Endothelial cell of umbilical vein (primary cell): ENCODE measurements around the gene TRIM41. TPM values are rescaled to one million over a fixed set of nuclear protein-coding genes. Genes with fewer than 3 reads are reported as not detected.

Source experiments
- BruUV-seq: library from RNA; stranded (reverse); fragments of 400-500 nt; replicated peaks from 2 replicates; lab custom pipeline; 2021; lab: Mats Ljungman, UMichigan
- CTCF ChIA-PET: fragments of 300-600, 350-600 bp; sonication (Branson Sonifier 250); formaldehyde crosslinking; loops from one replicate; lab custom pipeline; 2021; ENCODE audit warnings: antibody characterized with exemption, inconsistent platforms; lab: Charles Lee
- POLR2A ChIA-PET: fragments of 300-600, 350-600 bp; sonication (Branson Sonifier 250); formaldehyde crosslinking; loops from one replicate; lab custom pipeline; 2021; ENCODE audit warnings: antibody characterized with exemption, inconsistent platforms; lab: Charles Lee
- DNase-seq: peaks from one replicate; pipeline ENCODE4 v3.0.0-alpha.2; 2011; ENCODE audit warnings: low read depth, low spot score
- FAIRE-seq: peaks from 2 replicates; lab custom pipeline; 2011; peaks lifted over from hg19 to GRCh38; lab: Jason Lieb, UNC
- H2AFZ ChIP-seq: 2 replicates; pipeline ENCODE4 v1.6.0; 2012; ENCODE audit warnings: low read depth, low read length, control low read depth, inconsistent platforms
- H3K27ac ChIP-seq: 2 replicates; pipeline ENCODE4 v1.5.1; 2011; ENCODE audit warnings: low read depth, mild to moderate bottlenecking, control low read depth, low read length, moderate library complexity; ENCODE audit not compliant: insufficient read depth
- H3K27me3 ChIP-seq, 2 experiments: 2 replicates each; pipeline versions ENCODE4 v1.6.0 to v1.6.1; 2011; ENCODE audit warnings: low read length in 2 of 2, mixed read lengths in 1 of 2; ENCODE audit not compliant: control insufficient read depth in 2 of 2, insufficient read depth in 2 of 2
- H3K36me3 ChIP-seq, 2 experiments: 2 replicates in 1 of 2; 3 replicates in 1 of 2; pipeline ENCODE4 v1.5.1; 2011; ENCODE audit warnings: low read length in 2 of 2, mild to moderate bottlenecking in 1 of 2, moderate library complexity in 1 of 2; ENCODE audit not compliant: control insufficient read depth in 2 of 2, insufficient read depth in 2 of 2; ENCODE audit errors: extremely low read depth in 1 of 2
- H3K4me1 ChIP-seq: 3 replicates; pipeline ENCODE4 v1.5.1; 2011; ENCODE audit warnings: mild to moderate bottlenecking, low read length; ENCODE audit not compliant: control insufficient read depth, insufficient read depth; ENCODE audit errors: extremely low read depth
- H3K4me2 ChIP-seq: 2 replicates; pipeline ENCODE4 v1.6.1; 2011; ENCODE audit warnings: low read length, control low read depth, mixed read lengths; ENCODE audit not compliant: insufficient read depth
- H3K4me3 ChIP-seq, 3 experiments: fragments of 200-600 bp in 1 of 3; sonication (generic), shearing (Covaris generic) in 1 of 3; replicated peaks in 1 of 3; 2 replicates each; pipeline ENCODE4 v1.5.1; 2011 to 2016; ENCODE audit warnings: control low read depth in 3 of 3, low read length in 3 of 3, mild to moderate bottlenecking in 2 of 3, inconsistent platforms in 1 of 3, low read depth in 1 of 3, moderate library complexity in 1 of 3; ENCODE audit not compliant: insufficient read depth in 1 of 3
- H3K79me2 ChIP-seq: 2 replicates; pipeline ENCODE4 v1.6.0; 2012; ENCODE audit warnings: low read length, inconsistent platforms; ENCODE audit not compliant: control insufficient read depth, insufficient read depth
- H3K9ac ChIP-seq: replicated peaks from 2 replicates; pipeline ENCODE3; 2011; ENCODE audit warnings: low read length, control low read depth; ENCODE audit not compliant: insufficient read depth; ENCODE audit errors: extremely low read depth
- H3K9me1 ChIP-seq: replicated peaks from 3 replicates; pipeline ENCODE4 v1.6.0; 2011; ENCODE audit warnings: mild to moderate bottlenecking, low read length; ENCODE audit not compliant: control insufficient read depth, insufficient read depth; ENCODE audit errors: extremely low read depth
- H3K9me3 ChIP-seq: replicated peaks from 2 replicates; pipeline ENCODE4 v1.5.1; 2012; ENCODE audit warnings: low read length, inconsistent platforms; ENCODE audit not compliant: control insufficient read depth, insufficient read depth
- H4K20me1 ChIP-seq: replicated peaks from 2 replicates; pipeline ENCODE3; 2011; ENCODE audit warnings: mild to moderate bottlenecking, low read length; ENCODE audit not compliant: control insufficient read depth, insufficient read depth; ENCODE audit errors: extremely low read depth
- EZH2 ChIP-seq: IDR thresholded peaks from 2 replicates; pipeline ENCODE4 v1.6.1; 2012; ENCODE audit warnings: borderline replicate concordance, low read depth, mild to moderate bottlenecking, moderate library complexity, low read length, inconsistent platforms; ENCODE audit not compliant: severe bottlenecking
- GATA2 ChIP-seq: IDR thresholded peaks from 2 replicates; pipeline ENCODE4 v1.7.0; 2011; ENCODE audit warnings: low read depth, mild to moderate bottlenecking, moderate library complexity, mixed read lengths, low read length; ENCODE audit not compliant: insufficient read length, insufficient read depth
- MAX ChIP-seq: IDR thresholded peaks from 2 replicates; pipeline ENCODE4 v1.6.1; 2011; ENCODE audit not compliant: insufficient read depth, insufficient read length
- MYC ChIP-seq: IDR thresholded peaks from one replicate; pipeline ENCODE4 v1.6.1; 2011; ENCODE audit warnings: mild to moderate bottlenecking, low read depth, low read length
- POLR2A ChIP-seq: IDR thresholded peaks from 2 replicates; pipeline ENCODE4 v1.6.1; 2012; ENCODE audit warnings: low read depth, mild to moderate bottlenecking, control low read depth, low read length
- POLR2AphosphoS5 ChIP-seq: IDR thresholded peaks from 2 replicates; pipeline ENCODE4 v1.6.1; 2012; ENCODE audit warnings: low read depth, mild to moderate bottlenecking, control low read depth, low read length, moderate library complexity; ENCODE audit not compliant: insufficient read depth
- dilution Hi-C: fragments of 300-500 bp; cut with MboI; formaldehyde crosslinking; loops from one replicate; pipeline ENCODE4 v1.15.0; 2019; ENCODE audit warnings: low sequenced_read_pairs; ENCODE audit not compliant: extremely low pct_ligation_motif_present
- intact Hi-C: fragments of 100-400 bp; cut with micrococcal nuclease; formaldehyde crosslinking; loops from one replicate; pipeline ENCODE4 v1.10.0; 2022
- polyA plus RNA-seq, 4 experiments: library from polyadenylated mRNA; depleted of rRNA in 3 of 4; stranded (reverse) in 3 of 4; unstranded in 1 of 4; fragments of >200 nt; gene quantifications; 2 replicates each; pipeline versions ENCODE4 v1.2.1 to v1.2.3, GENCODE V29; 2011 to 2012; ENCODE audit warnings: missing spikeins in 1 of 4
- total RNA-seq: library from RNA; stranded (reverse); gene quantifications from 2 replicates; pipeline ENCODE4 v1.2.3, GENCODE V29; 2021

TRIM41 gene
- total and polyA plus RNA-seq, 2 donors (not counting 3 experiments of a cell fraction or from before 2014, with no cell fraction given): 11.2 to 19.9 TPM

GRCh38 chr5:181221792-181222629, 1.1 kb upstream of the TRIM41 start:
- TSS peak; percentile 84 for BruUV-seq
- peaks cover 15% of the 10 kb centered on the region for H3K4me1 ChIP-seq
- no peaks in the 10 kb centered on the region for H3K9me3 ChIP-seq
- dilution Hi-C loops: no loop called here
- no peaks in the 10 kb centered on the region for H4K20me1 ChIP-seq
- peak overlapping the region; percentile 87 for H3K9ac ChIP-seq
- FAIRE-seq (peak; percentile 90), DNase-seq (peak; percentile 97)
- TF ChIP-seq POLR2A: no peak
- no peak for TF ChIP-seq EZH2
- TF ChIP-seq MYC: no peak
- peak; percentile 36 for TF ChIP-seq GATA2
- TF ChIP-seq MAX: peak; percentile 30
- TF ChIP-seq POLR2AphosphoS5: no peak
- intact Hi-C loops: loop anchor here (1.0 to 2.0 kb wide), 3 partner anchors 15 to 57 kb away; no protein-coding TSS in a partner anchor
- H3K4me2 ChIP-seq: peak overlapping the region; percentile 69
- H2AFZ ChIP-seq: peak overlapping the region; percentile 19
- POLR2A ChIA-PET: interaction anchor here (0.5 to 2.1 kb wide), 4 partner anchors 15 to 34 kb away, joined by 3 to 11 read pairs (median 4); partner anchors contain the start of gene TRIM7
- peak overlapping the region; percentile 88 for H3K27ac ChIP-seq
- H3K4me3 ChIP-seq: peak overlapping the region; percentile 21 to 76 (median 64)
- no peaks in the 10 kb centered on the region for H3K36me3 ChIP-seq
- CTCF ChIA-PET: interaction anchor here (0.9 to 2.1 kb wide), 4 partner anchors 11 to 38 kb away, joined by 3 to 9 read pairs (median 3); no protein-coding TSS in a partner anchor
- no peaks in the 10 kb centered on the region for H3K27me3 ChIP-seq
- H3K9me1 ChIP-seq: no peaks in the 10 kb centered on the region
- peaks cover 9% of the 10 kb centered on the region for H3K79me2 ChIP-seq
